A673 (cell line): ENCODE measurements around the gene IQCE.

Source experiments
- CTCF ChIP-seq: fragments of 300-800, 200-600 bp; sonication (generic); conservative IDR thresholded peaks from 2 replicates; pipeline ENCODE4 v1.5.1; 2017; ENCODE audit warnings: low read depth, mild to moderate bottlenecking, antibody characterized with exemption, low read length, moderate library complexity, mixed read lengths
- EZH2 ChIP-seq: fragments of 200-600 bp; sonication (generic); IDR thresholded peaks from 2 replicates; pipeline ENCODE4 v1.6.1; 2017; ENCODE audit warnings: borderline replicate concordance, low read depth, mild to moderate bottlenecking, mixed read lengths, antibody characterized with exemption, low read length; ENCODE audit not compliant: poor library complexity, severe bottlenecking

- no peak for TF ChIP-seq CTCF
- no peak for TF ChIP-seq EZH2
These were observed 54.5 kb downstream of the IQCE start for GRCh38 chr7:2613098-2613930.
